Measurements from ENCODE around the gene PSMD8. TPM values are rescaled to one million over a fixed set of nuclear protein-coding genes. Genes with fewer than 3 reads are reported as not detected.
"Not testable (repeated sequence)": the region's sequence is repeated elsewhere in the genome, so short reads cannot be mapped to it uniquely, and the experiment has no call there.

The PSMD8 gene
- total RNA-seq, 2 donors from 2014 or later = 403 to 603 TPM

DNA sequence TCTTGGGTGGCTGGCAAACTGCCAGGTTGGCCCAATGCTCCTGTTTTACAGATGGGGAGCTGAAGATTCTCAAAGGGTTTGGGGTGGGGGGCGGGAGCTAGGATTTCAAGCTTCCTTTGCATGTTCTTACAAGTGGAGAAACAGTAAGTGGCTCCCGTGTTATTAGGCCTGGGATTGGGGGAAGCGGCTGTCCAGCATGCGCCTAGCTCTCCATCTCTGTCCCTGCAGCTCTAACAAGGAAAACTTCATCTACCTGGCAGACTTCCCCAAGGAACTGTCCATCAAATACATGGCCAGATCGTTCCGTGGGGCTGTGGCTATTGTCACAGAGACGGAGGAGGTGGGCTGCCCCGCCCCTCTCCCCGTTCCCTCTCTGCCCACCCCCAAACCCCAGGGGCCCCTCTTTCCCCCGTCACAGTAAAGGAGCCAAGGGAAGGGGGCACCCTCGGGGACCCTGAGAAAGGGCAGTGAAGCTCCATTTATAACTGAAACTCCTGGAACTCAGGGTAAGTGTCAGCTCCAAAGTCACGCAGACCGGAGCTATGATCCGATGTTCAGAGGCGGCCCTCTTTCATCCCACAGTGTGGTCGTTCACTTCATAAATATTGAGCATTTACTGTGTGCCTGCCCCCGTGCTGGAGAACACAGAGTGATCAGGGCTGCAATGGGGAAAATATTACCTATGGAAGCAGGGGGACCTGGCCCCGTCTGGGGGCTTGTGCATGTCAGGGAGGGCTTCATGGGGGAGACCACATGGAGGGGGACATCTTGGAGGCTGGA lies 14.9 kb upstream of the PSMD8 start:
- Histone ChIP-seq H3K27ac (no peak overlapping the region), H3K4me1 (peaks cover 0 to 21% of the 10 kb centered on the region in 2 donors), H3K27me3 (no peaks in the 10 kb centered on the region), H3K4me3 (no peak overlapping the region), H3K9me3 (no peaks in the 10 kb centered on the region), H3K36me3 (no peaks in the 10 kb centered on the region)
- no peak for DNase-seq (ENCODE audit: low spot score)
- TF ChIP-seq, protein P1, sequence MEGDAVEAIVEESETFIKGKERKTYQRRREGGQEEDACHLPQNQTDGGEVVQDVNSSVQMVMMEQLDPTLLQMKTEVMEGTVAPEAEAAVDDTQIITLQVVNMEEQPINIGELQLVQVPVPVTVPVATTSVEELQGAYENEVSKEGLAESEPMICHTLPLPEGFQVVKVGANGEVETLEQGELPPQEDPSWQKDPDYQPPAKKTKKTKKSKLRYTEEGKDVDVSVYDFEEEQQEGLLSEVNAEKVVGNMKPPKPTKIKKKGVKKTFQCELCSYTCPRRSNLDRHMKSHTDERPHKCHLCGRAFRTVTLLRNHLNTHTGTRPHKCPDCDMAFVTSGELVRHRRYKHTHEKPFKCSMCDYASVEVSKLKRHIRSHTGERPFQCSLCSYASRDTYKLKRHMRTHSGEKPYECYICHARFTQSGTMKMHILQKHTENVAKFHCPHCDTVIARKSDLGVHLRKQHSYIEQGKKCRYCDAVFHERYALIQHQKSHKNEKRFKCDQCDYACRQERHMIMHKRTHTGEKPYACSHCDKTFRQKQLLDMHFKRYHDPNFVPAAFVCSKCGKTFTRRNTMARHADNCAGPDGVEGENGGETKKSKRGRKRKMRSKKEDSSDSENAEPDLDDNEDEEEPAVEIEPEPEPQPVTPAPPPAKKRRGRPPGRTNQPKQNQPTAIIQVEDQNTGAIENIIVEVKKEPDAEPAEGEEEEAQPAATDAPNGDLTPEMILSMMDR (IDR thresholded peaks at IDR 0.05) = no peak

DNA sequence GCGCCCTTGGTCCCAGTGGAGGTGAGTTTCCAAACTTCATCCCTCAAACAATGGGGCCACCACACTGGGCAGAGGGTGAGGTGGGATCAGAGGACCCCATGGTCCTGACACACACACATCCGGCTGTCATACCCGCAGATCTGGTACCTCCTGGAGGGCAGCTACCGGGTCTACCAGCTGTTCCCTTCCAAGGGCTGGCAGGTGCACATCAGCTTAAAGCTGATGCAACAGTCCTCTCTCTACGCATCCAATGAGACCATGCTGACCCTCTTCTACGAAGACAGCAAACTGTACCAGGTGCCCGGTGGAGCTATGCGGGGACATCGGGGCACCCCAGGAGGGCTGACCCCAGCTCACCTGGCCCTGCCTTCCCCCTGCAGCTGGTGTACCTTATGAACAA lies 14.0 kb upstream of the PSMD8 start:
- no peaks in the 10 kb centered on the region for H3K27me3 ChIP-seq
- H3K9me3 ChIP-seq = no peaks in the 10 kb centered on the region
- DNase-seq (ENCODE audit: low spot score) = no peak
- TF ChIP-seq, protein P1 (IDR thresholded peaks at IDR 0.05) = no peak
- H3K4me1 ChIP-seq = peaks cover 0 to 21% of the 10 kb centered on the region in 2 donors
- no peaks in the 10 kb centered on the region for H3K36me3 ChIP-seq
- no peak overlapping the region for H3K4me3 ChIP-seq
- no peak overlapping the region for H3K27ac ChIP-seq

DNA sequence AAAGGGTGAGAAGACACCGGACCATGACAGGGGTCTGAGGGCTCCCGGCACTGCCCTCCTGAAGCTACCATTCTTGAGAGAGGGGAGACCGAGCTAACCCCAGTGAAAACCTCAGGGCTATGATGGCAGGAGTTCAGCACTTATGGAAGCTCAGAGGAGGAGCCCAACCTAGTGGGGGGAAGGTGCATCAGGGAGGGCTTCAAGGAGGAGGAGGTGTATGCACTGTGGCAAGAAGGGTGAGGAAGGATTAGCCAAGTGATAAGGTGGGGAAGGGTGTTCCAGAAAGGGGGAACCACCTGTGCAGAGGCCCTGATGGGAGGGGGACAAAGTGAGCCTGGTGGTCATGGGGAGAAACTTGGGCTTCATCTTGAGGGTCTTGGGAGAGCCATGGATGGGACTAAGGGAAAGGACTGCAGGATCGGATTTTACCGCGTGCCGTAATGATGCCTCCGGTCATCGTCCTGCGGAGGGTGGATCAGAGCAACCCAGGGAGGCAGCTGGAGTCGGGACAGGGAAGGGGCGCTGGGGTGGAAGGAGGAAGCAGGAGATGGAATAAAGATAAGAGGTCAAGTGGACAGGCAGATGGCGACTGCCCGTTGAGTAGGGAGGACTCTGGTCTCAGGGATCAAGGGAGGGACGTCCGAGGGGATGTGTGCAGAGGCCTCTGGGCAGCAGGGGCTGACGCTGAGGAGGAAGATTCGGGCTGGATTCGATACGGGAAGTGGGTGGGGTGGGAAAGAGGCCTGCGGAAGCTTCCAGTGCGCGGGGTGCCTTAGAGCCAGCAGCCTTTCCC lies 13.3 kb upstream of the PSMD8 start:
- no peaks in the 10 kb centered on the region for H3K36me3 ChIP-seq
- TF ChIP-seq, protein P1 (IDR thresholded peaks at IDR 0.05) = no peak
- H3K4me1 ChIP-seq = peaks cover 0 to 21% of the 10 kb centered on the region in 2 donors
- no peak overlapping the region for H3K27ac ChIP-seq
- H3K9me3 ChIP-seq = no peaks in the 10 kb centered on the region
- no peaks in the 10 kb centered on the region for H3K27me3 ChIP-seq
- DNase-seq (ENCODE audit: low spot score) = no peak
- peak overlapping the region; percentile 43 to 64 for H3K4me3 ChIP-seq

DNA sequence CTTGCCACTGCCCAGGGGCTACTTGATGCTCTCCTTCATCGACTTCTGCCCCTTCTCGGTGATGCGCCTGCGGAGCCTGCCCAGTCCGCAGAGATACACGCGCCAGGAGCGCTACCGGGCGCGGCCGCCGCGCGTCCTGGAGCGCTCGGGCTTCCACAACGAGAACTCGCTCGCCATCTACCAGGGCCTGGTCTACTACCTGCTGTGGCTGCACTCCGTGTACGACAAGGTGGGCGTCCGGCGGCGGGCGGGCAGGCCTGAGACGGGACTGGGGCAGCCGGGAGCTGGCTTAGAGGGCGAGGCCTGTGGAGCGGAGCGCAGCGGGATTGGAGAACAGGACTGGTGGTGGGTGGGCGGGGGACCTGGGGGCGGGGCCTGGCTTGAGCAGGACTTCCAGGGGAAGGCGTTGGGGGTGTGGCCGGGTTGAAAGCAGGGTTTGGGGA lies 12.7 kb upstream of the PSMD8 start:
- Histone ChIP-seq H3K27me3 (no peaks in the 10 kb centered on the region), H3K27ac (peak overlapping the region in 1 of 2 donors; percentile 32), H3K4me3 (peak overlapping the region; percentile 43 to 64), H3K9me3 (no peaks in the 10 kb centered on the region), H3K4me1 (peaks cover 0 to 21% of the 10 kb centered on the region in 2 donors), H3K36me3 (no peaks in the 10 kb centered on the region)
- TF ChIP-seq, protein P1 (IDR thresholded peaks at IDR 0.05) = no peak
- peak; percentile 65 for DNase-seq (ENCODE audit: low spot score)

DNA sequence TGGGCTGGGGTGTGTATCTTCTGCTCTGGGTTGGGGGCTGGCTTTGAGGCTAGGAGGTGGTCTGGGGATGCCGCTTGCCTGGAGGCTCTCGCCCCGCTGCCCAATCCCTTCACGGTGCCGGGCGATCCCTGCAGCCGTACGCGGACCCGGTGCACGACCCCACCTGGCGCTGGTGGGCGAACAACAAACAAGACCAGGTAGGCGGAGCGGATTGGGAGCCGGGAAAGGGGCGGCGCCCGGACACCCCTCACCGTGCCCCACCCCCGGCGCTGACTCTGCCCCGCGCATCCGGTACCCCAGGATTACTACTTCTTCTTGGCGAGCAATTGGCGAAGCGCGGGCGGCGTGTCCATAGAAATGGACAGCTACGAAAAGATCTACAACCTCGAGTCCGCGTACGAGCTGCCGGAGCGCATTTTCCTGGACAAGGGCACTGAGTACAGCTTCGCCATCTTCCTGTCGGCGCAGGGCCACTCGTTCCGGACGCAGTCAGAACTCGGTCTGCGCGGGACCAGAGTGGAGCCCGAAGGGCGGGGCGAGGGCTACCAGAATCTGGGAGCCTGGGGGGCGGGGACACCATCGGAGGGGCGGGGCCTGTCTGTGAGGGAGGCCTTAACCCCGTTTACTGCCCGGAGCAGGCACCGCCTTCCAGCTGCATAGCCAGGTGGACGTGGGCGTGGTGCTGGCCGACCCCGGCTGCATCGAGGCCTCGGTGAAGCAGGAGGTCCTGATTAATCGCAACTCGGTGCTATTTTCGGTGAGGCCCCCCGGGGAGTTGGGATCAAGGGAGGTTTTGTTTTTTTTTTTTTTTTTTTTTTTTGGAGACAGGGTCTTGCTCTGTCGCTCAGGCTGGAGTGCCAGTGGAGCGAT lies 12.1 kb upstream of the PSMD8 start:
- TF ChIP-seq, protein P1 (IDR thresholded peaks at IDR 0.05) = no peak
- no peaks in the 10 kb centered on the region for H3K9me3 ChIP-seq
- H3K4me3 ChIP-seq = peak overlapping the region; percentile 43 to 64
- H3K27me3 ChIP-seq = no peaks in the 10 kb centered on the region
- H3K36me3 ChIP-seq = no peaks in the 10 kb centered on the region
- H3K4me1 ChIP-seq = peaks cover 0 to 21% of the 10 kb centered on the region in 2 donors
- peak overlapping the region; percentile 9 to 32 for H3K27ac ChIP-seq
- DNase-seq (ENCODE audit: low spot score) = peak; percentile 70

DNA sequence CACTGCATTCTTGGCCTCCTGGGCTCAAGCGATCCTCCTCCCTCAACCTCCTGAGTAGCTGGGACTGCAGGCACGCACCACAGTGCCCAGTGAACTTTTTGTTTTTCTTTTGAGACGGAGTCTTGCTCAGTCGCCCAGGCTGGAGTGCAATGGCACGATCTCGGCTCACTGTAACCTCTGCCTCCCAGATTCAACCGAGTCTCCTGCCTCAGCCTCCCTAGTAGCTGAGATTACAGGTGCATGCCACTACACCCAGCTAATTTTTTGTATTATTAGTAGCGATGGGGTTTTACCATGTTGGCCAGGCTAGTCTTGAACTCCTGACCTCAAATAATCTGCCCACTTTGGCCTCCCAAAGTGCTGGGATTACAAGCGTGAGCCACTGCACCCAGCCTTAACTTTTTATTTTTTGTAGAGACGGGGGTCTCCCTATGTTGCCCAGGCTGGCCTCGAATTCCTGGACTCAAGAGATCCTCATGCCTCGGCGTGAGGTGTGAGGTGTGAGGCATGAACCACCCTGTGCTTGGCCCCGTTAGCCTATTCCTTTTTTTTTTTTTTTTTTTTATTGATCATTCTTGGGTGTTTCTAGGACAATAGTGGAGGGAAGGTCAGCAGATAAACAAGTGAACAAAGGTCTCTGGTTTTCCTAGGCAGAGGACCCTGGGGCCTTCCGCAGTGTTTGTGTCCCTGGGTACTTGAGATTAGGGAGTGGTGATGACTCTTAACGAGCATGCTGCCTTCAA lies 11.3 kb upstream of the PSMD8 start:
- DNase-seq (ENCODE audit: low spot score); H3K27ac ChIP-seq; H3K9me3 ChIP-seq; H3K36me3 ChIP-seq; H3K27me3 ChIP-seq: not testable (repeated sequence)
- H3K4me3 ChIP-seq = peak overlapping the region in 1 of 2 donors; percentile 64
- H3K4me1 ChIP-seq = peaks cover 0 to 21% of the 10 kb centered on the region in 2 donors

Data from right atrium auricular region (tissue), 2 donors.